ENCODE measurements around the gene LSM11. TPM values are rescaled to one million over a fixed set of nuclear protein-coding genes. Genes with fewer than 3 reads are reported as not detected.

LSM11 gene
- total and polyA plus RNA-seq, 2 of the 4 experiments (the other 2 are of a cell fraction) = 1.4 to 3.0 TPM

GRCh38 chr5:157764531-157764930, 21.0 kb downstream of the LSM11 start:
- no peak overlapping the region for H2BK5ac ChIP-seq (ENCODE audit: low read depth, low read length, poor library complexity, severe bottlenecking)
- dilution Hi-C loops (cut with HindIII; ENCODE audit: low sequenced_read_pairs, unreplicated experiment) = no loop called here
- H3K56ac ChIP-seq (ENCODE audit: extremely low read depth, insufficient read depth, low read length) = no peak overlapping the region
- peaks cover 6% of the 10 kb centered on the region; the same call in 1 of the 2 replicates for H3K9me1 ChIP-seq (ENCODE audit: insufficient read depth, low read length)
- intact Hi-C loops (cut with micrococcal nuclease) = loop anchor here (5.0 kb wide), 2 partner anchors 153 to 1368 kb away; no protein-coding TSS in a partner anchor
- H2AK5ac ChIP-seq (ENCODE audit: low read depth, low read length) = no peak overlapping the region
- no peak overlapping the region for H2AK9ac ChIP-seq (replicated peaks; ENCODE audit: low read depth, low read length, poor library complexity)
- no peaks in the 10 kb centered on the region for H4K20me1 ChIP-seq (ENCODE audit: insufficient read depth, low read length)
- TF ChIP-seq, protein P1, sequence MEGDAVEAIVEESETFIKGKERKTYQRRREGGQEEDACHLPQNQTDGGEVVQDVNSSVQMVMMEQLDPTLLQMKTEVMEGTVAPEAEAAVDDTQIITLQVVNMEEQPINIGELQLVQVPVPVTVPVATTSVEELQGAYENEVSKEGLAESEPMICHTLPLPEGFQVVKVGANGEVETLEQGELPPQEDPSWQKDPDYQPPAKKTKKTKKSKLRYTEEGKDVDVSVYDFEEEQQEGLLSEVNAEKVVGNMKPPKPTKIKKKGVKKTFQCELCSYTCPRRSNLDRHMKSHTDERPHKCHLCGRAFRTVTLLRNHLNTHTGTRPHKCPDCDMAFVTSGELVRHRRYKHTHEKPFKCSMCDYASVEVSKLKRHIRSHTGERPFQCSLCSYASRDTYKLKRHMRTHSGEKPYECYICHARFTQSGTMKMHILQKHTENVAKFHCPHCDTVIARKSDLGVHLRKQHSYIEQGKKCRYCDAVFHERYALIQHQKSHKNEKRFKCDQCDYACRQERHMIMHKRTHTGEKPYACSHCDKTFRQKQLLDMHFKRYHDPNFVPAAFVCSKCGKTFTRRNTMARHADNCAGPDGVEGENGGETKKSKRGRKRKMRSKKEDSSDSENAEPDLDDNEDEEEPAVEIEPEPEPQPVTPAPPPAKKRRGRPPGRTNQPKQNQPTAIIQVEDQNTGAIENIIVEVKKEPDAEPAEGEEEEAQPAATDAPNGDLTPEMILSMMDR (conservative IDR thresholded peaks at IDR 0.05; ENCODE audit: low read depth, low read length) = no peak
- TF ChIP-seq MXI1 (IDR thresholded peaks at IDR 0.05; ENCODE audit: borderline replicate concordance, low read depth, low read length) = no peak
- no peak for TF ChIP-seq CHD1 (IDR thresholded peaks at IDR 0.05; ENCODE audit: low read depth, low read length)
- no peak for TF ChIP-seq RCOR1 (IDR thresholded peaks at IDR 0.05; ENCODE audit: insufficient replicate concordance, low read length)
- no peak for TF ChIP-seq RAD21 (IDR thresholded peaks at IDR 0.05; ENCODE audit: low read length)
- no peak for TF ChIP-seq MAFK (IDR thresholded peaks at IDR 0.05; ENCODE audit: low read depth, low read length)
- no peak for TF ChIP-seq NFE2L2 (IDR thresholded peaks at IDR 0.05; ENCODE audit: low read depth, low read length)
- TF ChIP-seq BHLHE40 (IDR thresholded peaks at IDR 0.05; ENCODE audit: low read depth, low read length) = no peak
- in situ Hi-C loops (cut with MboI; ENCODE audit: low sequenced_read_pairs) = no loop called here
- H3K9ac ChIP-seq (ENCODE audit: low read depth, low read length) = no peak overlapping the region
- H3K4me1 ChIP-seq (ENCODE audit: control insufficient read depth, insufficient read depth, low read length) = peaks cover 3% of the 10 kb centered on the region; the same call in 1 of the 2 replicates
- no peak overlapping the region for H4K5ac ChIP-seq (ENCODE audit: low read depth, low read length)
- no peak overlapping the region for H3K23ac ChIP-seq (ENCODE audit: low read depth, low read length)
- H3K4ac ChIP-seq (ENCODE audit: low read depth, low read length) = no peak overlapping the region
- H3K14ac ChIP-seq (replicated peaks; ENCODE audit: low read depth, low read length) = no peak overlapping the region
- no peak overlapping the region for H2BK120ac ChIP-seq (ENCODE audit: low read depth, low read length)
- H2AFZ ChIP-seq (replicated peaks; ENCODE audit: low read length, poor library complexity) = no peak overlapping the region
- no peaks in the 10 kb centered on the region for H3K79me1 ChIP-seq (ENCODE audit: low read depth in 1 of 2, low read length in 2 of 2)
- H2BK15ac ChIP-seq (ENCODE audit: low read depth, low read length) = no peak overlapping the region
- ATAC-seq (ENCODE audit: low read depth) (no peak), DNase-seq (no peak)
- no peaks in the 10 kb centered on the region for H3K9me3 ChIP-seq (ENCODE audit: control insufficient read depth, insufficient read depth, low read length)
- no peaks in the 10 kb centered on the region for H3K36me3 ChIP-seq (ENCODE audit: control insufficient read depth, insufficient read depth, low read length)
- H4K8ac ChIP-seq (ENCODE audit: low read depth in 2 of 2, low read length in 2 of 2) = no peak overlapping the region
- 100% methylated on average over 1 of the region's 6 CpGs; no CpG with 5 or more reads in 1 of the 2 experiments for WGBS, 2 experiments (ENCODE audit: extremely low coverage in 2 of 2, insufficient read length in 1 of 2)
- BruUV-seq (replicated peaks) = no TSS peak
- no peak overlapping the region for H4K91ac ChIP-seq (ENCODE audit: insufficient read depth, low read depth, low read length)
- no peak overlapping the region for H3K4me2 ChIP-seq (ENCODE audit: low read depth, low read length)
- ChIA-PET POLR2A (ENCODE audit: unreplicated experiment) (no interaction called here), CTCF (no interaction called here)
- H3K18ac ChIP-seq (ENCODE audit: low read depth, low read length) = no peak overlapping the region
- H3K4me3 ChIP-seq (ENCODE audit: insufficient read depth, low read depth, low read length) = no peak overlapping the region
- no peak overlapping the region for H3K27ac ChIP-seq (ENCODE audit: insufficient read depth, low read length)
- no peaks in the 10 kb centered on the region for H3K27me3 ChIP-seq (ENCODE audit: control insufficient read depth, insufficient read depth, low read length)
- H2BK20ac ChIP-seq (ENCODE audit: low read depth, low read length) = no peak overlapping the region
